C1 segment of cervical spinal cord (tissue), 14 donors: ENCODE results near the gene PKD2.
"Not testable (repeated sequence)": the region's sequence is repeated elsewhere in the genome, so short reads cannot be mapped to it uniquely, and the experiment has no call there.

Experiments
- DNase-seq, 14 donors: peaks; one replicate each; lab custom pipeline; 2025; lab: John Stamatoyannopoulos, UW

The PKD2 gene

GRCh38 chr4:88025868-88026661 lies 18.6 kb downstream of the PKD2 start:
- DNase-seq: not testable (repeated sequence)

GRCh38 chr4:88027611-88028608 lies 20.5 kb downstream of the PKD2 start:
- no peak for DNase-seq

GRCh38 chr4:88028946-88029345 lies 21.5 kb downstream of the PKD2 start:
- DNase-seq: no peak

GRCh38 chr4:88029556-88029955 lies 22.1 kb downstream of the PKD2 start:
- DNase-seq: no peak

- DNase-seq: no peak
These were observed 23.3 kb downstream of the PKD2 start for GRCh38 chr4:88030565-88031310.

- peak in 1 of 14 donors; percentile 10 for DNase-seq
These were observed 25.9 kb downstream of the PKD2 start for GRCh38 chr4:88033309-88033708.

- no peak for DNase-seq
These were observed 27.9 kb downstream of the PKD2 start for GRCh38 chr4:88035292-88035691.

- no peak for DNase-seq
These were observed 30.0 kb downstream of the PKD2 start for GRCh38 chr4:88037447-88037846.

- DNase-seq: no peak
These were observed 30.5 kb downstream of the PKD2 start for GRCh38 chr4:88037936-88038335.

- no peak for DNase-seq
These were observed 33.3 kb downstream of the PKD2 start for GRCh38 chr4:88040707-88041106.

GRCh38 chr4:88041626-88042025 lies 34.2 kb downstream of the PKD2 start:
- DNase-seq: no peak

- no peak for DNase-seq
These were observed 35.6 kb downstream of the PKD2 start for GRCh38 chr4:88043001-88043400.

GRCh38 chr4:88043586-88044340 lies 36.3 kb downstream of the PKD2 start:
- no peak for DNase-seq

GRCh38 chr4:88045021-88045420 lies 37.6 kb downstream of the PKD2 start:
- DNase-seq: no peak

GRCh38 chr4:88054229-88054628 lies 46.8 kb downstream of the PKD2 start:
- no peak for DNase-seq

GRCh38 chr4:88054901-88055300 lies 47.5 kb downstream of the PKD2 start:
- DNase-seq: peak in 1 of 14 donors; percentile 2

GRCh38 chr4:88058295-88058694 lies 50.9 kb downstream of the PKD2 start:
- no peak for DNase-seq

- DNase-seq: no peak
These were observed 52.3 kb downstream of the PKD2 start for GRCh38 chr4:88059766-88060165.

GRCh38 chr4:88060431-88060830 lies 53.0 kb downstream of the PKD2 start:
- DNase-seq: no peak

- no peak for DNase-seq
These were observed 54.9 kb downstream of the PKD2 start for GRCh38 chr4:88062311-88062710.

GRCh38 chr4:88062843-88063242 lies 55.4 kb downstream of the PKD2 start:
- no peak for DNase-seq
